Astrocyte (in vitro differentiated cells and primary cell): ENCODE data around the gene SLC25A48. TPM values are rescaled to one million over a fixed set of nuclear protein-coding genes. Genes with fewer than 3 reads are reported as not detected.

Experiments
- DNase-seq: peaks from one replicate; pipeline ENCODE4 v3.0.0-alpha.2; 2010; ENCODE audit warnings: low read depth
- FAIRE-seq: peaks from 2 replicates; lab custom pipeline; 2011; peaks lifted over from hg19 to GRCh38; lab: Jason Lieb, UNC
- H2AFZ ChIP-seq: 2 replicates; pipeline ENCODE4 v1.6.0; 2012; ENCODE audit warnings: low read depth, low read length, inconsistent platforms
- H3K27ac ChIP-seq: 2 replicates; pipeline ENCODE4 v1.5.1; 2011; ENCODE audit warnings: low read depth, low read length, inconsistent platforms
- H3K27me3 ChIP-seq: 2 replicates; pipeline ENCODE4 v1.6.0; 2011; ENCODE audit warnings: low read length, inconsistent platforms; ENCODE audit not compliant: insufficient read depth
- H3K36me3 ChIP-seq: 2 replicates; pipeline ENCODE4 v1.5.1; 2011; ENCODE audit warnings: low read length, inconsistent platforms; ENCODE audit not compliant: insufficient read depth
- H3K4me1 ChIP-seq: 2 replicates; pipeline ENCODE4 v1.5.1; 2011; ENCODE audit warnings: low read length, inconsistent platforms; ENCODE audit not compliant: insufficient read depth
- H3K4me2 ChIP-seq: 2 replicates; pipeline ENCODE4 v1.6.0; 2012; ENCODE audit warnings: low read length, inconsistent platforms
- H3K4me3 ChIP-seq: 2 replicates; pipeline ENCODE4 v1.5.1; 2011; ENCODE audit warnings: low read depth, mild to moderate bottlenecking, low read length, inconsistent platforms; ENCODE audit not compliant: insufficient read depth
- H3K79me2 ChIP-seq: 2 replicates; pipeline ENCODE4 v1.6.0; 2012; ENCODE audit warnings: mild to moderate bottlenecking, low read length, inconsistent platforms; ENCODE audit not compliant: insufficient read depth
- H3K9ac ChIP-seq: 2 replicates; pipeline ENCODE4 v1.6.0; 2012; ENCODE audit warnings: mild to moderate bottlenecking, low read length, inconsistent platforms
- H3K9me3 ChIP-seq: 2 replicates; pipeline ENCODE4 v1.5.1; 2012; ENCODE audit warnings: low read depth, mild to moderate bottlenecking, low read length, inconsistent platforms; ENCODE audit not compliant: insufficient read depth
- H4K20me1 ChIP-seq: 2 replicates; pipeline ENCODE4 v1.6.0; 2012; ENCODE audit warnings: low read length, inconsistent platforms; ENCODE audit not compliant: insufficient read depth
- H3K27ac Mint-ChIP-seq: one replicate; pipeline ENCODE4 v1.8.0; 2021; ENCODE audit warnings: mild to moderate bottlenecking, mixed read lengths; ENCODE audit not compliant: unreplicated experiment
- H3K27me3 Mint-ChIP-seq: one replicate; pipeline ENCODE4 v1.8.0; 2021; ENCODE audit warnings: low read depth, mixed read lengths; ENCODE audit not compliant: unreplicated experiment
- H3K36me3 Mint-ChIP-seq: one replicate; pipeline ENCODE4 v1.8.0; 2021; ENCODE audit warnings: low read depth, mixed read lengths; ENCODE audit not compliant: unreplicated experiment
- H3K4me1 Mint-ChIP-seq: one replicate; pipeline ENCODE4 v1.8.0; 2021; ENCODE audit warnings: low read depth, mixed read lengths; ENCODE audit not compliant: unreplicated experiment
- H3K4me3 Mint-ChIP-seq: one replicate; pipeline ENCODE4 v1.8.0; 2021; ENCODE audit warnings: mild to moderate bottlenecking, moderate library complexity, mixed read lengths; ENCODE audit not compliant: unreplicated experiment
- H3K9me3 Mint-ChIP-seq: one replicate; pipeline ENCODE4 v1.8.0; 2021; ENCODE audit warnings: mild to moderate bottlenecking, mixed read lengths; ENCODE audit not compliant: unreplicated experiment
- EZH2 ChIP-seq: IDR thresholded peaks from 2 replicates; pipeline ENCODE4 v1.6.1; 2012; ENCODE audit warnings: mild to moderate bottlenecking, low read length, inconsistent platforms; ENCODE audit not compliant: insufficient read depth
- total RNA-seq: library from RNA; stranded (reverse); gene quantifications from 2 replicates; pipeline ENCODE4 v1.2.1, GENCODE V29; 2021
- TF ChIP-seq, protein P1 (sequence below): IDR thresholded peaks from 2 replicates; pipeline ENCODE4 v1.5.1; 2011; ENCODE audit warnings: low read depth, mild to moderate bottlenecking, inconsistent platforms, low read length, moderate library complexity; ENCODE audit not compliant: insufficient read depth

SLC25A48 gene
- total RNA-seq, 1 donor from 2014 or later = not detected

DNA sequence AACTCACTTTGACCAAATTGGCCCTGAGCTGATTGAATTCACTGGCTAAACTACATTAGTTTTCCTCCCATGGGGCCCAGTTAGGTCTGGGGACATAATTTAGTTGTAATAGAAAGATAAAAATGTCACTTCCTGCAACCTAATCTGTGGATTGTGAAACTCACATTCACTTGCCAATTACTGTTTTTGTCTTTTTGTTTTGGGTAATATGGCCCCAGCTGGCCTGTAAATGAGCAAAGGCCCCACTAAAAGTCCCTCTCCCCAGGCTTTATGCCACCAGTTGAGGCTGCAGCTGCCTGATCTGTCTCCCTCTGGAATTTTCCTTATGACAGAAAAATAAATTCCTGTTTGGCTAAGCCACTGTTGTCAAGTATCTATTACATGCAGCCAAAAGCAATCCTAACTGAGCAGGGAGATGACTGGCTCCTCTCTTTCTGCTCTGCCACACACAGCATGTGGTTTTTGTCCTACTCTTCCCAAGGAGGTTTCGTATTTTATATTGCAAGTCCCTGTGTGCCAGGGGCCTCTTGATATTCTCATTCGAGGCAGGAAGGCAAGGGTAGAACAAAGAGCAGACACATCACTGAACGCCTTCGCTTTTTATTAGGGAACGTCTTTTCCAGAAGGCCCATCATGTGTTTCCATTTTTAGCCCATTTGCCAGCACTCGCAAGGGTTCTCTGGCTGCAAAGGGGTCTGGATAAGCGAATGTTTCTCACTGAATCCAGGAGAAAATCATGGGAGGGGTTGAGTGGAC is 24.1 kb upstream of the SLC25A48 start:
- no peak for TF ChIP-seq EZH2
- TF ChIP-seq, protein P1, sequence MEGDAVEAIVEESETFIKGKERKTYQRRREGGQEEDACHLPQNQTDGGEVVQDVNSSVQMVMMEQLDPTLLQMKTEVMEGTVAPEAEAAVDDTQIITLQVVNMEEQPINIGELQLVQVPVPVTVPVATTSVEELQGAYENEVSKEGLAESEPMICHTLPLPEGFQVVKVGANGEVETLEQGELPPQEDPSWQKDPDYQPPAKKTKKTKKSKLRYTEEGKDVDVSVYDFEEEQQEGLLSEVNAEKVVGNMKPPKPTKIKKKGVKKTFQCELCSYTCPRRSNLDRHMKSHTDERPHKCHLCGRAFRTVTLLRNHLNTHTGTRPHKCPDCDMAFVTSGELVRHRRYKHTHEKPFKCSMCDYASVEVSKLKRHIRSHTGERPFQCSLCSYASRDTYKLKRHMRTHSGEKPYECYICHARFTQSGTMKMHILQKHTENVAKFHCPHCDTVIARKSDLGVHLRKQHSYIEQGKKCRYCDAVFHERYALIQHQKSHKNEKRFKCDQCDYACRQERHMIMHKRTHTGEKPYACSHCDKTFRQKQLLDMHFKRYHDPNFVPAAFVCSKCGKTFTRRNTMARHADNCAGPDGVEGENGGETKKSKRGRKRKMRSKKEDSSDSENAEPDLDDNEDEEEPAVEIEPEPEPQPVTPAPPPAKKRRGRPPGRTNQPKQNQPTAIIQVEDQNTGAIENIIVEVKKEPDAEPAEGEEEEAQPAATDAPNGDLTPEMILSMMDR = no peak
- Mint-ChIP-seq H3K4me3 (no peak overlapping the region), H3K36me3 (no peaks in the 10 kb centered on the region), H3K4me1 (no peaks in the 10 kb centered on the region), H3K27me3 (peaks cover 18% of the 10 kb centered on the region), H3K9me3 (peaks cover 10% of the 10 kb centered on the region), H3K27ac (no peak overlapping the region)
- Histone ChIP-seq H3K36me3 (no peaks in the 10 kb centered on the region), H3K9ac (no peak overlapping the region), H3K4me2 (no peak overlapping the region), H2AFZ (no peak overlapping the region), H3K4me1 (no peaks in the 10 kb centered on the region), H3K27ac (no peak overlapping the region), H4K20me1 (no peaks in the 10 kb centered on the region), H3K79me2 (no peaks in the 10 kb centered on the region), H3K27me3 (no peaks in the 10 kb centered on the region), H3K9me3 (no peaks in the 10 kb centered on the region), H3K4me3 (no peak overlapping the region)
- no peak for FAIRE-seq
- no peak for DNase-seq

DNA sequence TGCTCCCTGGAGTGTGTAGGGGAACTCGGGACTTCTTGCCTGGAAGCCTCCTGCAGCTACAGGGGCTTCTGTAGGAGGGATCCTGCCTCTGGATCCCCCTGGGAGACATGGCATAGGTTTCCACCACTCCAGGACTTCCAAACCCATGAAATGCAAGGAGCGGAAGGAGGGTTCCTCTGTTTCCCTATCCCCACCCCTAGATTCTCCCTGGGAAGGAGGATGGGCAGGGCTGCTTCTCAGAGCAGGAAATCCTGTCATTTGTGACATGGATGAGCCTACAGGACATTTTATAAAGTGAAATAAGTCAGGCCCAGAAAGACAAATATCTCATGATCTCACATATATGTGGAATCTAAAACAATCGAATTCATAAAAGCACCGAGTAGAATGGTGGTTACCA is 23.5 kb upstream of the SLC25A48 start:
- no peak overlapping the region for H3K27ac Mint-ChIP-seq
- Histone ChIP-seq H3K27me3 (no peaks in the 10 kb centered on the region), H3K9ac (no peak overlapping the region), H3K27ac (no peak overlapping the region), H4K20me1 (no peaks in the 10 kb centered on the region), H3K4me2 (no peak overlapping the region), H3K9me3 (no peaks in the 10 kb centered on the region), H3K36me3 (no peaks in the 10 kb centered on the region), H3K4me1 (no peaks in the 10 kb centered on the region), H3K79me2 (no peaks in the 10 kb centered on the region), H2AFZ (no peak overlapping the region), H3K4me3 (no peak overlapping the region)
- H3K9me3 Mint-ChIP-seq = peaks cover 10% of the 10 kb centered on the region
- no peaks in the 10 kb centered on the region for H3K4me1 Mint-ChIP-seq
- H3K36me3 Mint-ChIP-seq = no peaks in the 10 kb centered on the region
- H3K27me3 Mint-ChIP-seq = peaks cover 18% of the 10 kb centered on the region
- FAIRE-seq (no peak), DNase-seq (no peak)
- TF ChIP-seq, protein P1 = no peak
- no peak for TF ChIP-seq EZH2
- H3K4me3 Mint-ChIP-seq = no peak overlapping the region

DNA sequence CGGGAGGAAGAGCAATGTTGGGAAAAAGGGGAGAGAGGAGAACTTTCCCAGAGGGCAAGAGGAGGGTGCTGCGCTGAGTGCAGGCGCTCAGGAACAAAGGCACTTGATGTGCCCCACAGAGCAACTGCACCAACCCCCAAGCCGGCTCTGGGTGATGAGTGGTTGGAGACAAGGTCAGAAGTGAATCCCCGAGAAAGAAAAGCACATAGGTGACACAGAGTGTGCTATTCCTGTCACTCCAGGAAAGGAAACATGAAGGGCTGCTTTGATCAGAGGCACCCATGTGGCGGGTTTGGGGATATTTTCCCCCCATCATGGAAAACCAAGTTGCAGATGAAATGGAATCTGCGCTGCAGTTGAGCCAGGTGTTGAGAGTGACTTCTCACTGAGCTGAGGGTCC is 20.7 kb upstream of the SLC25A48 start:
- Histone ChIP-seq H3K4me1 (no peaks in the 10 kb centered on the region), H4K20me1 (no peaks in the 10 kb centered on the region), H3K27me3 (peaks cover 6% of the 10 kb centered on the region), H3K79me2 (no peaks in the 10 kb centered on the region), H3K36me3 (no peaks in the 10 kb centered on the region), H2AFZ (no peak overlapping the region), H3K4me3 (no peak overlapping the region), H3K27ac (no peak overlapping the region), H3K4me2 (no peak overlapping the region), H3K9me3 (no peaks in the 10 kb centered on the region), H3K9ac (no peak overlapping the region)
- H3K27ac Mint-ChIP-seq = peak overlapping the region; percentile 1
- H3K4me3 Mint-ChIP-seq = no peak overlapping the region
- no peaks in the 10 kb centered on the region for H3K36me3 Mint-ChIP-seq
- peaks cover 10% of the 10 kb centered on the region for H3K9me3 Mint-ChIP-seq
- H3K27me3 Mint-ChIP-seq = peaks cover 16% of the 10 kb centered on the region
- FAIRE-seq (no peak), DNase-seq (no peak)
- TF ChIP-seq EZH2 = no peak
- TF ChIP-seq, protein P1 = no peak
- H3K4me1 Mint-ChIP-seq = no peaks in the 10 kb centered on the region
